ENCODE measurements around the gene PCBP1.

GRCh38 chr2:70123051-70123828 is 36.0 kb downstream of the PCBP1 start:
- TF ChIP-seq CTCF (conservative IDR thresholded peaks at IDR 0.05) (no peak), ZFX (IDR thresholded peaks at IDR 0.05) (no peak)
